ENCODE measurements around the gene NAP1L4.

NAP1L4 gene

DNA sequence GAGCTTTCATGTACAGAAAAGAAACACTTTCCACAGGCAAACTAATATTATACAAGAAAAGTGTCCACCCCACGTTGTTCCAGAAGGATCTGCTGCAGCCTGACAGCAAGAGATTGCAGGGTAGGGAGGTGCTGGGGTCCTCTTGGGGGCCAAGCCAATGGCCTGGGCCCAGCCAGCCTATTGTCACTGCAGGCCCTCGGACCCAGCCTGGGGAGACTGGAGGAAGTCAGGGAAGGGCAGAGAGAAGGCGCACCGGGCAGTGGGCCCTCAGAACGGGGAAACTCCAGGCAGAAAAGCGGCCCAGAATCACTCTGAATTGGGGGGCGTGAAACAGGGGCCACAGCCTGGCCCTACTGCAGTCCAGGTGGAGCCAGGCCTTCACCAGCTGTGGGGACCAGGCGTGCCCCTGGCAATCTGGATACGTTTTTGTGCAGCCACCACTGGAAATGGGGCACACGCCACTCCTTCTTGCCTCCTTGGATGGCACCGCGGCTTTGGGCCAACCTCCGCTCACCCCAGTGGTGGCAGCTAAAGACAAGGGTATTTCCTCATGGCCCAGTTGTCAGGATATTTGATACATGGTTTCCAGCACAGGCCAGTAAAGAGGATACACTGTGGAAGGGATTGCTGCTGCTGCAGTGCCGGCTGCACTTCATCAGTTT is 3.9 kb upstream of the NAP1L4 start:
- no peak overlapping the region for H3K9ac ChIP-seq (ENCODE audit: low read length in 5 of 5)
- H3K9me3 ChIP-seq (ENCODE audit: control insufficient read depth in 5 of 5, low read length in 5 of 5) = no peaks in the 10 kb centered on the region
- H3K4me3 ChIP-seq (ENCODE audit: low read depth in 1 of 5, low read length in 5 of 5) = no peak overlapping the region
- no peaks in the 10 kb centered on the region for H3K27me3 ChIP-seq (ENCODE audit: control insufficient read depth in 5 of 5, insufficient read depth in 4 of 5, low read length in 5 of 5)
- peaks cover 0 to 20% (median 19%) of the 10 kb centered on the region in 5 donors for H3K36me3 ChIP-seq (ENCODE audit: control insufficient read depth in 5 of 5, insufficient read depth in 5 of 5, low read length in 5 of 5)
- peaks cover under 1 to 20% (median 16%) of the 10 kb centered on the region in 5 donors for H3K4me1 ChIP-seq (ENCODE audit: control insufficient read depth in 5 of 5, insufficient read depth in 5 of 5, low read length in 5 of 5)
- H3K27ac ChIP-seq (ENCODE audit: low read depth, low read length) = no peak overlapping the region

DNA sequence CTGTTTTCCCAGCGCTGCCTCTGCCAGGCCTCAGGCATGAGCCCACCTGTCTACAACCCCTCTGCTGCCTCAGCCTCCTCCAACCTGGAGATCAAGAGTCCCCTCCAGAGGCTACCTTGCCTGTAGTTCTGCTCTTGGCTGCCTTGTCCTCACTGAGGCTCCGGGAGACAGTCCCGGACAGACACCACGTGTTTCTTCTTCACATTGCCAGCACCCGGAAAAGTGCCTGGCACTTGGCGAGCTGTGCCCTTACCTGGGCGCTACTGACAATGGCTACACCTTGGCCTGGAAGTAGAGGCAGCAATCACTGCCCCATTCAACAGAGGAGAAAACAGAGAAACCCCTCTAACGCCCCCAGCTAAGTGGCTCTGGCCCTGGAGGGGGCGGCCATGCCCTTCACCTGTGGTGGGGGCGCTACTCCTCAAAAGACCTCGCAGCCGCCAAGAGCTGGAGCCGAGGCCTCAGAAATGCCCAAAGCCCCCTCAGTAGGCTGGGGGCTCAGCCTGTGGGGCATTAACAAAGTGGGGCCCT is 3.0 kb upstream of the NAP1L4 start:
- peaks cover 0 to 12% (median 9%) of the 10 kb centered on the region in 5 donors for H3K36me3 ChIP-seq (ENCODE audit: control insufficient read depth in 5 of 5, insufficient read depth in 5 of 5, low read length in 5 of 5)
- H3K9ac ChIP-seq (ENCODE audit: low read length in 5 of 5) = no peak overlapping the region
- no peaks in the 10 kb centered on the region for H3K27me3 ChIP-seq (ENCODE audit: control insufficient read depth in 5 of 5, insufficient read depth in 4 of 5, low read length in 5 of 5)
- H3K4me1 ChIP-seq (ENCODE audit: control insufficient read depth in 5 of 5, insufficient read depth in 5 of 5, low read length in 5 of 5) = peaks cover 7 to 23% (median 21%) of the 10 kb centered on the region in 5 donors
- no peaks in the 10 kb centered on the region for H3K9me3 ChIP-seq (ENCODE audit: control insufficient read depth in 5 of 5, low read length in 5 of 5)
- no peak overlapping the region for H3K27ac ChIP-seq (ENCODE audit: low read depth, low read length)
- H3K4me3 ChIP-seq (ENCODE audit: low read depth in 1 of 5, low read length in 5 of 5) = no peak overlapping the region

GRCh38 chr11:2994336-2994730 is 2.2 kb upstream of the NAP1L4 start:
- H3K4me1 ChIP-seq (ENCODE audit: control insufficient read depth in 5 of 5, insufficient read depth in 5 of 5, low read length in 5 of 5) = peaks cover 7 to 31% (median 29%) of the 10 kb centered on the region in 5 donors
- H3K27me3 ChIP-seq (ENCODE audit: control insufficient read depth in 5 of 5, insufficient read depth in 4 of 5, low read length in 5 of 5) = no peaks in the 10 kb centered on the region
- H3K9ac ChIP-seq (ENCODE audit: low read length in 5 of 5) = no peak overlapping the region
- peaks cover 0 to 5% (median 2%) of the 10 kb centered on the region in 5 donors for H3K36me3 ChIP-seq (ENCODE audit: control insufficient read depth in 5 of 5, insufficient read depth in 5 of 5, low read length in 5 of 5)
- H3K4me3 ChIP-seq (ENCODE audit: low read depth in 1 of 5, low read length in 5 of 5) = no peak overlapping the region
- H3K27ac ChIP-seq (ENCODE audit: low read depth, low read length) = no peak overlapping the region
- no peaks in the 10 kb centered on the region for H3K9me3 ChIP-seq (ENCODE audit: control insufficient read depth in 5 of 5, low read length in 5 of 5)

GRCh38 chr11:2992997-2993325 is 832 bp upstream of the NAP1L4 start:
- Histone ChIP-seq H3K4me1 (ENCODE audit: control insufficient read depth in 5 of 5, insufficient read depth in 5 of 5, low read length in 5 of 5) (peaks cover 8 to 44% (median 43%) of the 10 kb centered on the region in 5 donors), H3K36me3 (ENCODE audit: control insufficient read depth in 5 of 5, insufficient read depth in 5 of 5, low read length in 5 of 5) (peaks cover 0 to 3% (median 0%) of the 10 kb centered on the region in 5 donors), H3K27ac (ENCODE audit: low read depth, low read length) (no peak overlapping the region), H3K27me3 (ENCODE audit: control insufficient read depth in 5 of 5, insufficient read depth in 4 of 5, low read length in 5 of 5) (no peaks in the 10 kb centered on the region), H3K4me3 (ENCODE audit: low read depth in 1 of 5, low read length in 5 of 5) (peak overlapping the region in 3 of 5 donors; percentile 72 to 83 (median 74)), H3K9me3 (ENCODE audit: control insufficient read depth in 5 of 5, low read length in 5 of 5) (no peaks in the 10 kb centered on the region), H3K9ac (ENCODE audit: low read length in 5 of 5) (peak overlapping the region in 2 of 5 donors; percentile 59)

DNA sequence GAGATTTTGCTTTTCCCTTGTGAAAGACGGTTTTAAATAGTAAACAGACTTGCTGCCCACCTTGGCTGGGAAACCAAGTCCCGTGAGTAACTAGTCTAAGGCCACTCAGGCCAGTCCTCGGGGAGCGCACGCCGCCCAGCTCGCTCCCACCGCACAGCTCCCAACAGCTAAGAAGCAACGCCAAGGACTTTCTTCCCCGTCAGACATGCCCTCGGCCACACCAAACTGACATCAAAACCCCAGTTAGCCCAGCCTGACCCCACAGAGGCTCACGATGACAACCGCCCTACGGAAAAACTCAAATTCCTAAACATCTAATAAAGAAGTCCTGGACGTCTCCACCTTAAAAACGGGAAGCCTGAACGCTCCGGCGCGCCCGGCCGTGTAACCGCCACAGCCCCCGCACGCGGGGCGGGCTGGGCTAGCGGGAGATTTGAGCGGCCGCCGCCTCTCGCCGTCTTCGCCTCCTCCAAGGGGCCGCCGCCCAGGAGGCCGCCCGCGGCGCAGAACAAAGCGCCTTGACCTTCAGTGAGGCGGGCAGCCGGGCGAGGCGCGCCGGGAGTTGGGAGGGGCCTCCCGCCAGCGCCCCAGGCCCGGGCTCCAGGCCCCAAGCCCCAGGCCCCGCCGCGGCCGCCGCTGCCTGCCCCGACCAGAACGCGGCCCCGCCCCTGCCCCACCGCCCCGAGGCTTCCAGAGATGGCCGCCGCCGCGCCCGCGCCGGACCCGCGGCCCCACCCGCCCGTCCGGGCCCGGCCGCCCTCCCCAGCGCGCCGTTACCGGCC is 486 bp downstream of the NAP1L4 start:
- Histone ChIP-seq H3K9me3 (ENCODE audit: control insufficient read depth in 5 of 5, low read length in 5 of 5) (no peaks in the 10 kb centered on the region), H3K27ac (ENCODE audit: low read depth, low read length) (peak overlapping the region; percentile 92), H3K4me3 (ENCODE audit: low read depth in 1 of 5, low read length in 5 of 5) (peak overlapping the region; percentile 72 to 91 (median 83)), H3K4me1 (ENCODE audit: control insufficient read depth in 5 of 5, insufficient read depth in 5 of 5, low read length in 5 of 5) (peaks cover 10 to 57% (median 47%) of the 10 kb centered on the region in 5 donors), H3K9ac (ENCODE audit: low read length in 5 of 5) (peak overlapping the region; percentile 90 to 96 (median 94)), H3K27me3 (ENCODE audit: control insufficient read depth in 5 of 5, insufficient read depth in 4 of 5, low read length in 5 of 5) (no peaks in the 10 kb centered on the region), H3K36me3 (ENCODE audit: control insufficient read depth in 5 of 5, insufficient read depth in 5 of 5, low read length in 5 of 5) (no peaks in the 10 kb centered on the region)

GRCh38 chr11:2990617-2991451 is 1.3 kb downstream of the NAP1L4 start:
- H3K9me3 ChIP-seq (ENCODE audit: control insufficient read depth in 5 of 5, low read length in 5 of 5) = no peaks in the 10 kb centered on the region
- peak overlapping the region; percentile 72 to 91 (median 83) for H3K4me3 ChIP-seq (ENCODE audit: low read depth in 1 of 5, low read length in 5 of 5)
- no peaks in the 10 kb centered on the region for H3K36me3 ChIP-seq (ENCODE audit: control insufficient read depth in 5 of 5, insufficient read depth in 5 of 5, low read length in 5 of 5)
- peak overlapping the region; percentile 90 to 96 (median 94) for H3K9ac ChIP-seq (ENCODE audit: low read length in 5 of 5)
- H3K4me1 ChIP-seq (ENCODE audit: control insufficient read depth in 5 of 5, insufficient read depth in 5 of 5, low read length in 5 of 5) = peaks cover 10 to 57% (median 47%) of the 10 kb centered on the region in 5 donors
- H3K27ac ChIP-seq (ENCODE audit: low read depth, low read length) = peak overlapping the region; percentile 92
- H3K27me3 ChIP-seq (ENCODE audit: control insufficient read depth in 5 of 5, insufficient read depth in 4 of 5, low read length in 5 of 5) = no peaks in the 10 kb centered on the region

DNA sequence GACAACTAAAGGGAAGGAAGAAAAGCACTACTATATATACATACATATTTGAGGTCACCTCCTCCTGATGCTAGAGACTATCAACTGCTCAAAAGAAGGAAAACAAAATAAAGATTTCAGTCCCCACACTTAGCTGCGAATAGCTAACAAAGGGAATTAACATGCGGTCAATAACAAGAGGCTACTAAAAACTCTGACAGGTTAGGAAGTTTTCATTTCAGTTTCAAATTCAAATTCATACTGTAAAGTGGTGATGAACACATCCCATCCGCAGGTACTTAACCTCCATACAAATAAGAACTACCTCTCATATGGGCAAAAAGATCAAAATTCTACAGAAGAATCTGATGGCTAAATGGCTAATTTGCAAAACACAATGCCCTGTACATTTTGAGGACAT is 2.6 kb downstream of the NAP1L4 start:
- H3K27ac ChIP-seq (ENCODE audit: low read depth, low read length) = no peak overlapping the region
- H3K9me3 ChIP-seq (ENCODE audit: control insufficient read depth in 5 of 5, low read length in 5 of 5) = no peaks in the 10 kb centered on the region
- peaks cover 10 to 57% (median 47%) of the 10 kb centered on the region in 5 donors for H3K4me1 ChIP-seq (ENCODE audit: control insufficient read depth in 5 of 5, insufficient read depth in 5 of 5, low read length in 5 of 5)
- H3K27me3 ChIP-seq (ENCODE audit: control insufficient read depth in 5 of 5, insufficient read depth in 4 of 5, low read length in 5 of 5) = no peaks in the 10 kb centered on the region
- H3K4me3 ChIP-seq (ENCODE audit: low read depth in 1 of 5, low read length in 5 of 5) = no peak overlapping the region
- H3K36me3 ChIP-seq (ENCODE audit: control insufficient read depth in 5 of 5, insufficient read depth in 5 of 5, low read length in 5 of 5) = no peaks in the 10 kb centered on the region
- H3K9ac ChIP-seq (ENCODE audit: low read length in 5 of 5) = peak overlapping the region in 2 of 5 donors; percentile 21 to 94

DNA sequence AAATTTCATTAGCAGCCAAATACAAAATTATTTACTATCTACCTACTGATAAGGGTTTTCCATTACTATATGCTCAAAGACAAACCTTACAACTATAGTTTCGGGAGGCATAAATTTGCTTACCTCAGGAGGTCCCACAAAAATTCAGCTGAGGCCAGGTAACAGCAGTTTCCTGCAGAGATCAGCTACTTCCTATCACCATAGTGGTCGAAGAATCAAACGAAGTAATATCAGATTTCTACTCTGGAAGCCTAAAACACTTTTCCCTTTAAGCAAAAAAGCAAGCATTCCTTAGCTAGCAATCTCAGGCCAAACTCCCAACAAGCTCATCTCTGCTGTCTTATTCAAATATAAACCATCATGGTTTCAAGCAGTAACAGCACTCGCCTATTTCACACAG is 3.1 kb downstream of the NAP1L4 start:
- Histone ChIP-seq H3K27ac (ENCODE audit: low read depth, low read length) (no peak overlapping the region), H3K4me1 (ENCODE audit: control insufficient read depth in 5 of 5, insufficient read depth in 5 of 5, low read length in 5 of 5) (peaks cover 10 to 57% (median 47%) of the 10 kb centered on the region in 5 donors), H3K27me3 (ENCODE audit: control insufficient read depth in 5 of 5, insufficient read depth in 4 of 5, low read length in 5 of 5) (no peaks in the 10 kb centered on the region), H3K9ac (ENCODE audit: low read length in 5 of 5) (peak overlapping the region in 3 of 5 donors; percentile 12 to 94 (median 21)), H3K36me3 (ENCODE audit: control insufficient read depth in 5 of 5, insufficient read depth in 5 of 5, low read length in 5 of 5) (no peaks in the 10 kb centered on the region), H3K4me3 (ENCODE audit: low read depth in 1 of 5, low read length in 5 of 5) (no peak overlapping the region), H3K9me3 (ENCODE audit: control insufficient read depth in 5 of 5, low read length in 5 of 5) (no peaks in the 10 kb centered on the region)

GRCh38 chr11:2987881-2988861 is 4.0 kb downstream of the NAP1L4 start:
- Histone ChIP-seq H3K9me3 (ENCODE audit: control insufficient read depth in 5 of 5, low read length in 5 of 5) (no peaks in the 10 kb centered on the region), H3K9ac (ENCODE audit: low read length in 5 of 5) (peak overlapping the region in 2 of 5 donors; percentile 12 to 39), H3K36me3 (ENCODE audit: control insufficient read depth in 5 of 5, insufficient read depth in 5 of 5, low read length in 5 of 5) (no peaks in the 10 kb centered on the region), H3K4me1 (ENCODE audit: control insufficient read depth in 5 of 5, insufficient read depth in 5 of 5, low read length in 5 of 5) (peaks cover 10 to 57% (median 48%) of the 10 kb centered on the region in 5 donors), H3K4me3 (ENCODE audit: low read depth in 1 of 5, low read length in 5 of 5) (no peak overlapping the region), H3K27me3 (ENCODE audit: control insufficient read depth in 5 of 5, insufficient read depth in 4 of 5, low read length in 5 of 5) (no peaks in the 10 kb centered on the region), H3K27ac (ENCODE audit: low read depth, low read length) (no peak overlapping the region)

All from subcutaneous abdominal adipose tissue (tissue), 5 donors.